Ovary (tissue), 3 donors: ENCODE results near the gene CTNNBL1.

Experiments
- EP300 ChIP-seq: sonication (generic); formaldehyde crosslinking; IDR thresholded peaks from one replicate; pipeline ENCODE4 v1.6.1; 2017; ENCODE audit warnings: antibody characterized with exemption
- POLR2A ChIP-seq: fragments of 450-650 bp; IDR thresholded peaks from one replicate; pipeline ENCODE4 v1.6.1; 2017; ENCODE audit warnings: antibody characterized with exemption, mild to moderate bottlenecking, moderate library complexity
- TF ChIP-seq, protein P1 (sequence below), 3 donors: fragments of 450-650 bp in 2 of 3; fragments of 200-600 bp in 1 of 3; IDR thresholded peaks; one replicate each; pipeline versions ENCODE4 v1.5.1 to v1.8.0; 2016 to 2022; ENCODE audit warnings: antibody characterized with exemption in 3 of 3, mild to moderate bottlenecking in 1 of 3
- donor health status: DM: no; HTN: no; CAD: no.

DNA sequence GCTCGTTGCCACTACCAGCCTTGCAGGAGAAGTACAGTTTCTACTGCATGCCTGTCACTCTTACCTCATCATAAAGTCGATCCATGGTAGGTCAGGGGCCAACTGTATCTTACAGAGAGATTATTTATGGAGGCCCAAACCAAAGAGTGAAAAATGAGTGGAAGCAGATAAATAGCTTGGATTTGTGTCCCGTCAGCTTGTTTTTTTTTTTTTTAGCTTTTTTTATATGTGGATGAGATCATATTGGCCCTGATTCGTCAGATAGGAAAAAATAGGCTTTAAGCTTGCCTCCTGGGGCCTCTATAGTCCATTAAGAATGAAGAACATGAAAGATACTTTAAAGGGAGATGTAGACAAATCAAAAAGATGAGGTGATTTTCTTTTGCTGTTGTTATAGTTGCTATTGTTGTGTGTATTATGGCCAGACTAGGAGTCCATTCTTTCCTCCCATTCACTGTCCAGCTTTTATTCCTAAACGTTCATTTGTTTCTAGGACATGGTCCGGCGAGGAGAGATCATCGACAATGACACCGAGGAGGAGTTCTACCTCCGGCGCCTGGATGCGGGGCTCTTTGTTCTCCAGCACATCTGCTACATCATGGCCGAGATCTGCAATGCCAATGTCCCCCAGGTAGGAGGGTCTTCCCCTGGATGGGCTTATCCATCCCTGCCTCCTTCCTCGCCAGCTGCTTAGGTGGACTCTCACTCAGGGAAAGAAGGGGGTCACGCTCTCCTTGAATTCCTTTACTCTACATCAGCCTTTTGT is 165.8 kb downstream of the CTNNBL1 start:
- TF ChIP-seq, protein P1, sequence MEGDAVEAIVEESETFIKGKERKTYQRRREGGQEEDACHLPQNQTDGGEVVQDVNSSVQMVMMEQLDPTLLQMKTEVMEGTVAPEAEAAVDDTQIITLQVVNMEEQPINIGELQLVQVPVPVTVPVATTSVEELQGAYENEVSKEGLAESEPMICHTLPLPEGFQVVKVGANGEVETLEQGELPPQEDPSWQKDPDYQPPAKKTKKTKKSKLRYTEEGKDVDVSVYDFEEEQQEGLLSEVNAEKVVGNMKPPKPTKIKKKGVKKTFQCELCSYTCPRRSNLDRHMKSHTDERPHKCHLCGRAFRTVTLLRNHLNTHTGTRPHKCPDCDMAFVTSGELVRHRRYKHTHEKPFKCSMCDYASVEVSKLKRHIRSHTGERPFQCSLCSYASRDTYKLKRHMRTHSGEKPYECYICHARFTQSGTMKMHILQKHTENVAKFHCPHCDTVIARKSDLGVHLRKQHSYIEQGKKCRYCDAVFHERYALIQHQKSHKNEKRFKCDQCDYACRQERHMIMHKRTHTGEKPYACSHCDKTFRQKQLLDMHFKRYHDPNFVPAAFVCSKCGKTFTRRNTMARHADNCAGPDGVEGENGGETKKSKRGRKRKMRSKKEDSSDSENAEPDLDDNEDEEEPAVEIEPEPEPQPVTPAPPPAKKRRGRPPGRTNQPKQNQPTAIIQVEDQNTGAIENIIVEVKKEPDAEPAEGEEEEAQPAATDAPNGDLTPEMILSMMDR (IDR thresholded peaks at IDR 0.05), result no peak
- TF ChIP-seq EP300 (no peak), POLR2A (no peak)
